GM12892 (cell line): ENCODE data around the gene NEK10.

Source experiments
- DNase-seq: peaks from one replicate; pipeline ENCODE4 v3.0.0; 2011; ENCODE audit not compliant: insufficient read length
- FAIRE-seq: peaks from 2 replicates; lab custom pipeline; 2011; peaks lifted over from hg19 to GRCh38; lab: Jason Lieb, UNC
- POLR2A ChIP-seq: IDR thresholded peaks from 2 replicates; pipeline ENCODE4 v1.6.1; 2011; ENCODE audit warnings: low read depth, low read length, control low read depth
- POLR2AphosphoS5 ChIP-seq: IDR thresholded peaks from 2 replicates; pipeline ENCODE4 v1.6.1; 2011; ENCODE audit warnings: low read depth, low read length, control low read depth
- TAF1 ChIP-seq: IDR thresholded peaks from 2 replicates; pipeline ENCODE4 v1.6.1; 2011; ENCODE audit warnings: low read depth, mild to moderate bottlenecking, control low read depth, low read length, borderline replicate concordance

The NEK10 gene

GRCh38 chr3:27253391-27253790 lies 115.8 kb downstream of the NEK10 start:
- DNase-seq (no peak), FAIRE-seq (no peak)
- no peak for TF ChIP-seq TAF1
- TF ChIP-seq POLR2AphosphoS5 = no peak
- TF ChIP-seq POLR2A = no peak

- TF ChIP-seq TAF1 (no peak), POLR2AphosphoS5 (no peak), POLR2A (no peak)
These were observed 116.5 kb downstream of the NEK10 start for GRCh38 chr3:27252646-27253045.

GRCh38 chr3:27244374-27244773 lies 124.8 kb downstream of the NEK10 start:
- DNase-seq = no peak
- TF ChIP-seq POLR2AphosphoS5 (no peak), POLR2A (no peak), TAF1 (no peak)
- FAIRE-seq = no peak

More at GRCh38 chr3:27252646-27253045, 116.5 kb downstream of the NEK10 start:
- no peak for DNase-seq
- FAIRE-seq = no peak

- DNase-seq (no peak), FAIRE-seq (no peak)
- TF ChIP-seq TAF1 = no peak
- no peak for TF ChIP-seq POLR2AphosphoS5
- no peak for TF ChIP-seq POLR2A
These were observed 129.2 kb downstream of the NEK10 start for GRCh38 chr3:27239951-27240350.

- FAIRE-seq (no peak), DNase-seq (no peak)
- no peak for TF ChIP-seq POLR2AphosphoS5
- TF ChIP-seq TAF1 = no peak
- TF ChIP-seq POLR2A = no peak
These were observed 140.4 kb downstream of the NEK10 start for GRCh38 chr3:27228805-27229204.

GRCh38 chr3:27224197-27224596 lies 145.0 kb downstream of the NEK10 start:
- no peak for FAIRE-seq
- no peak for TF ChIP-seq POLR2A
- TF ChIP-seq POLR2AphosphoS5 = no peak
- TF ChIP-seq TAF1 = no peak
- no peak for DNase-seq

GRCh38 chr3:27221264-27221932 lies 147.8 kb downstream of the NEK10 start:
- FAIRE-seq (no peak), DNase-seq (no peak)
- no peak for TF ChIP-seq POLR2A
- TF ChIP-seq POLR2AphosphoS5 = no peak
- no peak for TF ChIP-seq TAF1

GRCh38 chr3:27220166-27220565 lies 149.0 kb downstream of the NEK10 start:
- DNase-seq (no peak), FAIRE-seq (no peak)
- TF ChIP-seq POLR2A = no peak
- no peak for TF ChIP-seq TAF1
- TF ChIP-seq POLR2AphosphoS5 = no peak

- FAIRE-seq (no peak), DNase-seq (no peak)
- TF ChIP-seq POLR2AphosphoS5 (no peak), POLR2A (no peak), TAF1 (no peak)
These were observed 149.9 kb downstream of the NEK10 start for GRCh38 chr3:27219127-27219845.

GRCh38 chr3:27216955-27217552 lies 152.1 kb downstream of the NEK10 start:
- DNase-seq (no peak), FAIRE-seq (no peak)
- no peak for TF ChIP-seq TAF1
- TF ChIP-seq POLR2A = no peak
- no peak for TF ChIP-seq POLR2AphosphoS5

- no peak for FAIRE-seq
- TF ChIP-seq POLR2A (no peak), TAF1 (no peak), POLR2AphosphoS5 (no peak)
- DNase-seq = no peak
These were observed 152.8 kb downstream of the NEK10 start for GRCh38 chr3:27216295-27216855.

- DNase-seq (no peak), FAIRE-seq (no peak)
- no peak for TF ChIP-seq POLR2A
- TF ChIP-seq POLR2AphosphoS5 = no peak
- no peak for TF ChIP-seq TAF1
These were observed 155.7 kb downstream of the NEK10 start for GRCh38 chr3:27213450-27213849.
